GM18511 (cell line): ENCODE measurements around the gene CCL17.
"Not testable (repeated sequence)": the region's sequence is repeated elsewhere in the genome, so short reads cannot be mapped to it uniquely, and the experiment has no call there.

Experiments used
- ATAC-seq: cut with Tn5 transposase; IDR thresholded peaks from one replicate; pipeline ENCODE4 v1.9.1; 2021; ENCODE audit warnings: mild to moderate bottlenecking, moderate library complexity; ENCODE audit not compliant: unreplicated experiment

CCL17 gene

GRCh38 chr16:57395026-57395425, 9.5 kb upstream of the CCL17 start:
- ATAC-seq = no peak

GRCh38 chr16:57396786-57397185, 7.8 kb upstream of the CCL17 start:
- ATAC-seq = no peak

- ATAC-seq = not testable (repeated sequence)
Observed at GRCh38 chr16:57397493-57397892, 7.1 kb upstream of the CCL17 start.

GRCh38 chr16:57401943-57402640, 2.5 kb upstream of the CCL17 start:
- ATAC-seq = no peak

- no peak for ATAC-seq
Observed at GRCh38 chr16:57405097-57405496, 530 bp downstream of the CCL17 start.

GRCh38 chr16:57406881-57407280, 2.3 kb downstream of the CCL17 start:
- ATAC-seq = no peak

DNA sequence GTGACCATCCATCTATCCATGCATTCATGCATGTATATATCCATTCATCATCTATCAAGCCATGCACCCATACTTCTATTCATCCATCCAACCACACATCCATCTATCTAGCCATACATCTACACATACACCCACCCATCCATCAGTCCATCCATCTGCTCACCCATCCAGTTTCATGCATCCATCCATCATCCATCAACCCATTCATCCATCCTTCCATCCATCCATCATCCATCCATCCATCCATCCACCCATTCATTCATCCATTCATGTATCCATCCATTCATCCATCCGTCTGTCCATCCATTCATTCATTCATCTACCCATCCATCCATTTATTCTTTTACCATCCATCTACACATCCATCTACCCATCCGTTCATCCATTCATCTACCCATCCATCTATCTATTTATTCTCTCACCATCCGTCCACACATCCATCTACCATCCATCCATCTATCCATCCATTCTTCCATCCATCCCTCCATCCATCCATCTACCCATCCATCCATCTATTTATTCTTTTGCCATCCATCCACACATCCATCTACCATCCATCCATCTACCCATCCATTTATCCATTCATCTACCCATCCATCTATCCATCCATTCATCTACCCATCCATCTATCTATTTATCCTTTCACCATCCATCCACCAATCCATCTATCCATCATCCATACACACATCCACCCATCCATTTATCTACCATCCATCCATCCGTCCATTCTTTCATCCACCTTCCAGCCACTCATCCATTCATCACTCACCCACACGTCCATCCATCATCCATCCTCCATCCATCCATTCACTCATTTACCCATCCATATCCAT, 3.2 kb downstream of the CCL17 start:
- ATAC-seq = no peak

DNA sequence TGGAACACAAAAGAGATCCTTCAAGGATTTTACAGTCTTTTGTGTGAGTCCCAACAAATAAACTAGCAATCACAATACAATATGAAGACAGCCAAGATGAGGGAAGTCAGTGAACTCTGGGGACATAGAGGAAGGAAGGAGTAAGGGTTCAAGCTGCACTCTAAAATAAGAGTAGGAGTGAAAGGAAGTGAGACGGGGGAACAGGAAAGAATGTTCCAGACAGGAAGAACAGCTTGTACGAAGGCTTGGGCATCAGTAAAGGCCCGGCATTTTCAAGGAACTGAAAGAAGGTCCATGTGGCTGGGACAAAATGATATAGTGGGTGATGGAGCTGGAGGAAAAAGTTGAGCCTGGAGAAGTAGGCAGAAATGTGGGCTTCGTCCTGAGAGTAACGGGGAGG, 4.5 kb downstream of the CCL17 start:
- ATAC-seq = no peak

- no peak for ATAC-seq
Observed at GRCh38 chr16:57409870-57410587, 5.5 kb downstream of the CCL17 start.

DNA sequence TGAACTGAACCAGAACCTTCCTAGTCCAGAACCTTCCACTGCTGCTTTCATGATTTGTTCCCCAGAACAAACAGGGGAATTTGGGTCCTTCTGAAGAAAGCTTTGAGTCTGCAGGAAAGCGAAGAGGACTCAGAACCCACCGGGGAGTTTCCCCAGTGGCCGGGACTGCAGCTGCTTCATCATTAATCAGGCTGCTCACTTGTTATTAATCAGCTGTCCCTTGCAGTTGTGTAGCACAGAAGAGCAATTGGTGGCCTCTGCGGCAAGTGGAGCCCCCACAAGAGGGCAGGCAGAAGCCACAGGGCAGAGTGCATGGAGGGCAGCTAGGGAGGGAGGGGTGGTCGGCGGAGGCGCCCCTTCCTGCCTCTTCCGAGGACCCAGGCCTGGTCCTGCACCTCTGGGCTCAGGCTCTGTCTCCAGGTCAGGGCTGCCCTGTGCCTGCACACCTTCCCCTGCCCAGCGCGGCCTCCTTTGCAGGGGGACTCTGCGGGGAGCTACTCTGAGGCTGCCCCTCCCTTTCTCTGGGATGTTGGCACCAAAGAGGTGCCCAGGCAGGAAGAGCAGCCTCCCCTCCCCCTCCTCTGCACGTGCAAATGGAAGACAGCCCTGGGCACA, 6.9 kb downstream of the CCL17 start:
- ATAC-seq = no peak

DNA sequence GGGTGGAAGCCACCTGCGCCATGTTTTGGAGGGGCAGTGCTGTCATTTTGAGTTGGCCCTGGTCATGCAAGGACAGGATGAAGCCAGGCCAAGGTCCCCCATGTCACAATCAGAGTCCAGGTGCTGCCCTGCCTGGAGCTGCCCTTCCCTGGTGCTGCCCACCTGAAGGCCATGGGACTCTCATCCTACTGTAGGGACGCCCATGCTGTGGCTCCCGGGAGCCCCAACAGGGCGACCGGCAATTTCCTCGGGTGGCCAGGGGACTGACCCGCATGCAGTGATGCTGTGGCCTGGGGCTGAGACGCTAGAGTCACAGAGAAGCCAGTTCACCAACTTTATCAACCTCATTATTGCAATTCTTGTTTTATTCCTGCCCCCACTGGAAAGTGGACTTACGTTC, 8.0 kb downstream of the CCL17 start:
- ATAC-seq = no peak

GRCh38 chr16:57413301-57413730, 8.7 kb downstream of the CCL17 start:
- ATAC-seq = peak; percentile 81

GRCh38 chr16:57413733-57414132, 9.2 kb downstream of the CCL17 start:
- ATAC-seq = peak; percentile 10

DNA sequence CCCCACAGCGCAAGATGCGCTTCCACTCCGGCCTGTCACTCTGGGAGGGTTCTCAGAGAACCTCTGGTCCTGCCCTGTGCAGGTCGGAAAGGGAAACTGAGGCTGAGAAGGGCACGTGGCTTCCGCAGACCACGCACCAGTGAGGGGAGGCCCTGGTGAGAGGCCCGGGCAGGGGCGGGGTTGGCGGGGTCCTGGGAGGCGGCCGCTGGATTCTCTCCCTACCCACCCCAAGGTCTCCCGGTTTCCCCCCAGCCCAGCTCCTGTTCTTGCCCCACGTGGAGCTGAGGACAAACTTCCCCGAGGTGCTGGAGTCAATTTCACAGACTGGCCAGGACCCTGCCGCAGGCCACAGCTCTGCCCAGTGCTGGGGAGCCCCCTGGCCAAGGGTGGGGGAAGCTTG, 11.5 kb downstream of the CCL17 start:
- ATAC-seq = no peak

DNA sequence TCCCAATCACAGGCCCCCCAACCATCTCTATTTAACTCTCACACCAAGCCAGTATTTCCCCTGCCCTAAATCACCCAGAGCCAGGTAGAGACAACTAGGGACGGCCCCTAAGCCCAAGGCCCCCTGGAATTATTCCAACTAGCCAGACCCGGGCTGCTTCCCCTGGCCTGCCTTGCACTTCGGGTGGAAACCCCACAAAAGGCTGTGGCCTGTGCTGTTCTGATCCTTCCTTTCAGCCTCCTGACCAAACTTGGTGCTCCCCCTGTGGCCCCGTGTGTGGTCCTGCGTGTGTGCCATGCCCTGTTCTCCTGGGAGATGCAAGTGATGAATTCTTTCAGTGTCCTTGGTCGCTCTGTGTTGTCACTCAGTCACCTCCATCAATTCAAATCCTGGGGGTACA, 14.9 kb downstream of the CCL17 start:
- ATAC-seq = no peak

- ATAC-seq = no peak
Observed at GRCh38 chr16:57422026-57422944, 17.7 kb downstream of the CCL17 start.

DNA sequence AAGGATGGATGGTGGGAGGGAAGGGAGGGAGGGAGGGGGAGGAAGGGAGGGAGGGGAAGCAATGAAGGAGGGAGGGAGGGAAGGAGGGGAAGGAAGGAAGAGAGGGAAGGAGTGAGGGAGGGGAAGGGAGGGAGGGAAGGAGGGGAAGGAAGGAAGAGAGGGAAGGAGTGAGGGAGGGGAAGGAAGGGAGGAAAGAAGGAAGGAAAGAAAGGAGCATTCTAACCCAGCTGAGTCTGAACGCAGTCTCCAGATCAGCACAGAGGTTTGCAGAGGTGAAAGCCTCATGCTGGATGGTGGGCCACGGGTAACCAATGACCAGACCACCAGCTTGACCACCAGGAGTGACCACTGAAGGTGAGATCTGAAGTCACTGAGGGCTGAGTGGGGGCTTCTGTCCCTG, 18.6 kb downstream of the CCL17 start:
- ATAC-seq = no peak

- no peak for ATAC-seq
Observed at GRCh38 chr16:57424583-57424982, 20.0 kb downstream of the CCL17 start.

DNA sequence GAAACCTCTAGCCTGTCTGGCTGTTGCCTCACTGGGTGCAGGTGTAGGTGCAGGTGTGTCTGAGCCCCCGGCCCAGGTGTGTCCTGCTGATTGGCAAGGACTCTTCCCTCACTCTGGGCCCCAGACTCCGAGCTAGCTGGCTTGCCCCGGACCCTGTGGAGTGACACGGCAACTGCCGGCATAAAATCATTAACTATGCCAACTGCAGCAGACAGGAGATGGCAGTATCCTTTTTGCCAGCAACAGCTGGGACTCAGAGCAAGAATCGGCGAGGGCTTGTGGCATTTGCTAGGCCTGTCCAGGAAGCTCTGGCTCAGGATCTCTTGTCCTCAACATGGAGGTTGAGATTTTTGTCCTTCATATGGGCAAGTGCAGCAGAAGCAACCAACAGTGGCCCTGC, 21.8 kb downstream of the CCL17 start:
- ATAC-seq = no peak

DNA sequence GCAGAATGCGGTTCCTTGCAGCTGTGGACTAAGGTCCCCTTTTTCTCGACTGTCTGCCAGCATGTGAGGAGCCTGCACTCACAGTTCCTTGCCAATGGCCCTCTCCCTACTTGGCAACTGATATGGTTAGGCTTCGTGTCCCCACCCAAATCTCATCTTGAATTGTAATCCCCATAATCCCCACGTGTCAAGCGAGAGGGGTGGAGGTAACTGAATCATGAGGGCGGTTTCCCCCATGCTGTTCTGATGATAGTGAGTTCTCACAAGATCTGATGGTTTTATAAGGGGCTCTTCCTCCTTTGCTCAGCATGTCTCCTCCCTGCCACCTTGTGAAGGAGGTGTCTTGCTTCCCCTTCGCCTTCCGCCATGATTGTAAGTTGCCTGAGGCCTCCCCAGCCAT, 22.7 kb downstream of the CCL17 start:
- ATAC-seq = no peak
